ENCODE measurements around the gene PADI2.
A peak's percentile ranks its signal among the peaks of the same experiment; 100 is the strongest.

Gene PADI2

DNA sequence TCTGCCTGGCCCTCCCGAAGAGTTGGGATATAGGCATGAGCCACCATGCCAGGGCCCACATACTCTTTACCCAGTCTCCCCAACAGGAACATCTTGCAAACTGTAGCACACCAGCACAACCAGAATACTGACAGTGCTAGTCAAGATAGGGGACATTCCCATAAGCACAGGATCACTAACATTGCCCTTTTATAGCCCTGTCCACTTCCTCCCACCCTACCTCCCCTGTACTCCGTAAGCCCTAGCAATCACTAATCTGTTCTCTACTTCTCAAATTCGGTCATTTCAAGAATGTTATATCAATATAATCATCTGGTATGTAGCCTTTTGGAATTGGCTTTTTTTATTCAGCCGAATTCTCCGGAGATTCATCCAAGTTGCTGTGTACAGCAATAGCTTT, 71.3 kb downstream of the PADI2 start:
- DNase-seq (ENCODE audit: low read depth): no peak
- peak overlapping the region; percentile 29 for H3K9ac ChIP-seq (ENCODE audit: low read length)
- no peaks in the 10 kb centered on the region for H3K9me3 ChIP-seq (ENCODE audit: control insufficient read depth, low read length)
- no peak overlapping the region for H3K4me3 ChIP-seq (ENCODE audit: low read length)
- no peaks in the 10 kb centered on the region for H3K27me3 ChIP-seq (replicated peaks; ENCODE audit: control insufficient read depth, insufficient read depth, low read length)
- peaks cover 33% of the 10 kb centered on the region for H3K36me3 ChIP-seq (ENCODE audit: control insufficient read depth, insufficient read depth, low read length, severe bottlenecking)
- peaks cover 31% of the 10 kb centered on the region for H3K4me1 ChIP-seq (ENCODE audit: control insufficient read depth, insufficient read depth, low read length)

DNA sequence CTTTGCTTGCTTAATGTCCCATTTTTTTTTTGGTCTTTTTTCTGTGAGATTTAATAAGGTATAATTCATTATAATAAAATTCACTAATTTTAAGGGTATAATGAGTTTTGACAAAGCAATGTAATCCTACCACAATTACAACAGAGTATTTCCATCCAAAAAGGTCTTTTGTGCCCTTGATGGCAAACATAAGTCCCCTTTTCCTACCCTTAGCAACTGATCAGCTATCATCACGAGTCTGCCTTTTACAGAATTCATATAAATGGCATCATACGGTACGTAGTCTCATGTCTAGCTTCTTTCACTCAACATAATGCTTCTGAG, 73.0 kb downstream of the PADI2 start:
- DNase-seq (ENCODE audit: low read depth): no peak
- Histone ChIP-seq H3K4me3 (ENCODE audit: low read length) (no peak overlapping the region), H3K4me1 (ENCODE audit: control insufficient read depth, insufficient read depth, low read length) (peaks cover 22% of the 10 kb centered on the region), H3K9me3 (ENCODE audit: control insufficient read depth, low read length) (no peaks in the 10 kb centered on the region), H3K9ac (ENCODE audit: low read length) (peak overlapping the region; percentile 77), H3K27me3 (replicated peaks; ENCODE audit: control insufficient read depth, insufficient read depth, low read length) (no peaks in the 10 kb centered on the region), H3K36me3 (ENCODE audit: control insufficient read depth, insufficient read depth, low read length, severe bottlenecking) (peaks cover 42% of the 10 kb centered on the region)

DNA sequence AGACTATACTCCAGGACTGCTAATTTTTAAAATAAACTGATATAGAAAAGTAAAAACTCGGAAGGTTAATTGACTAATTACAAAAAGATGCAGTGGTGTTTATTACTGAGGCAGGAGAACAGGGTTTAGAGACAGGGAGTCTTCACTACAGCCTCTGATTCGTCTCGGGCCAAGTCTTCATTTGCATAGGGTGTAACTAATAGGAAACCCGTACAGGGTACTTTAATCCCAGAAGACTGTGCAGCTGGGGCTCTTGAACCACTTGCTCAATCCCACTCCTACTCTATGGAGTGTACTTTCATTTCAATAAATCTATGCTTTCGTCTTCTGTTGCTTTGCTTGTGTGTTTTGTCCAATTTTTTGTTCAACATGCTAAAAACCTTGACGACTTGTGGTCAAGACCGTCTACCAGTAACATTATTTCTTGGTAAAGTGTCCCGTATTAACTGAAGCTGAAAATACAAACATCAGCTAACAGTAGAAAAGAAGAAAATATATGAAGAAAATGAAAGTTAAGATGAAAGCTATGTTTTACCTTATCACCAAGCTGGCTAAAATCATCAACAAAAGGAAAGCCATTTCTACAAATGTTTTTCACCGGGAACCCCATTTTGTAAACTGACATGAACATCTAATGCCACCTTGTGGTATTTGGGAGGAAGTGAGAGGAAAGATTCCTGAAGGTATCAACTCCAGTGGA, 73.5 kb downstream of the PADI2 start:
- peak; percentile 87 for DNase-seq (ENCODE audit: low read depth)
- peaks cover 42% of the 10 kb centered on the region for H3K36me3 ChIP-seq (ENCODE audit: control insufficient read depth, insufficient read depth, low read length, severe bottlenecking)
- peak overlapping the region; percentile 78 for H3K4me3 ChIP-seq (ENCODE audit: low read length)
- peak overlapping the region; percentile 77 for H3K9ac ChIP-seq (ENCODE audit: low read length)
- H3K4me1 ChIP-seq (ENCODE audit: control insufficient read depth, insufficient read depth, low read length): peaks cover 22% of the 10 kb centered on the region
- no peaks in the 10 kb centered on the region for H3K9me3 ChIP-seq (ENCODE audit: control insufficient read depth, low read length)
- no peaks in the 10 kb centered on the region for H3K27me3 ChIP-seq (replicated peaks; ENCODE audit: control insufficient read depth, insufficient read depth, low read length)

DNA sequence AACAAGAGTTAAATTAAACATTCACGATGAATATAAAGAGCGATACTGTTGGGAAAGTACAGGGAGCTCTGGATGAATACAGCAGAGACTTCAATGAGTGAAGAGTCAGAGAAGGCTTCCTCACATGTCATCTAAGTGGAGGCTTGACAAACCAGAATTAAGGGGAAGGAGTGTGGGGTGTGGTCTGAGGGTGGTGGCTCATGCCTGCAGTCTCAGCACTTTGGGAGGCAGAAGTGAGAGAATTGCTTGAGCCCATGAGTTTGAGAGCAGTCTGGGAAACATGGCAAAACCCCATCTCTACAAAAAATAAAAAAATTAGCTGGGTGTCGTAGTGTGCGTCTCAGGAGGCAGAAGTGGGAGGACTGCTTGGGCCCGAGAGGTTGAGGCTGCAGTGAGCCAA, 74.1 kb downstream of the PADI2 start:
- peaks cover 22% of the 10 kb centered on the region for H3K4me1 ChIP-seq (ENCODE audit: control insufficient read depth, insufficient read depth, low read length)
- no peak for DNase-seq (ENCODE audit: low read depth)
- no peaks in the 10 kb centered on the region for H3K27me3 ChIP-seq (replicated peaks; ENCODE audit: control insufficient read depth, insufficient read depth, low read length)
- H3K36me3 ChIP-seq (ENCODE audit: control insufficient read depth, insufficient read depth, low read length, severe bottlenecking): peaks cover 46% of the 10 kb centered on the region
- H3K9me3 ChIP-seq (ENCODE audit: control insufficient read depth, low read length): no peaks in the 10 kb centered on the region
- no peak overlapping the region for H3K4me3 ChIP-seq (ENCODE audit: low read length)
- peak overlapping the region; percentile 77 for H3K9ac ChIP-seq (ENCODE audit: low read length)

DNA sequence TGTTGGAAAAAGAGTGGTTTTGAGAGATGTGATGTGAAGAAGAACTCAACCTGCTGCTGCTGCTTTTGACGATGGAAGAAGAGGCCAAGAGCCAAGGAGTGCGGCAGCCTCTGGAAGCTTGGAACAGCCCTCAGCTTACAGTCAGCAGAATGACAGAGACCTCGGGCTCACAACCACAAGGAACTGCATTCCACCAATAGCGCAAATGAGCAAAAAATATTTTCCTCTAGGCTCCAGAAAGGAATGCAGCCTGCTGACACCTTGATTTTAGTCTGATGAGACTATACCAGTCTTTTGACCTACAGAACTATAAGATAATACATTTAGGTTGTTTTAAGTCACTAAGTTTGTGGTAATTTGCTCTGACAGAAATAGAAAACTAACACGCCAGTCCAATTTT, 75.6 kb downstream of the PADI2 start:
- Histone ChIP-seq H3K9ac (ENCODE audit: low read length) (no peak overlapping the region), H3K4me1 (ENCODE audit: control insufficient read depth, insufficient read depth, low read length) (peaks cover 22% of the 10 kb centered on the region), H3K27me3 (replicated peaks; ENCODE audit: control insufficient read depth, insufficient read depth, low read length) (no peaks in the 10 kb centered on the region), H3K36me3 (ENCODE audit: control insufficient read depth, insufficient read depth, low read length, severe bottlenecking) (peaks cover 54% of the 10 kb centered on the region), H3K4me3 (ENCODE audit: low read length) (no peak overlapping the region), H3K9me3 (ENCODE audit: control insufficient read depth, low read length) (no peaks in the 10 kb centered on the region)
- no peak for DNase-seq (ENCODE audit: low read depth)

DNA sequence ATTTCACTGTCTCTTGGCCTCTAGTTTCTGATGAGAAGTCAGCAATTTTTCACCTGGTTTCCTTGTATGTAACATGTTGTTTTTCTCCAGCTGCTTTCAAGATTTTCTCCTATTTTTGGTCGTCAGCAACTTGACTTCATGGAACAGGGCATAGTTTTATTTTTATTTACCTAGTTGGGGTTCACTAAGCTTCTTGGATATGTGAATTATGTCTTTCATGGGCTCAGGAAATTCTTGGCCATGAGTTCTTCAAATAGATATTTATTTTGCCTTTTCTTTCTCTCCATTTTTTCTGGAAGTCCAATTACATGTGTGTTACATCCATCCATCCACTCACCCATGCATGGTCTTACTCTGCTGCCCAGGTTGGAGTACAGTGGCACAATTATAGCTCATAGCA, 79.1 kb downstream of the PADI2 start:
- H3K27me3 ChIP-seq (replicated peaks; ENCODE audit: control insufficient read depth, insufficient read depth, low read length): no peaks in the 10 kb centered on the region
- H3K9me3 ChIP-seq (ENCODE audit: control insufficient read depth, low read length): no peaks in the 10 kb centered on the region
- H3K36me3 ChIP-seq (ENCODE audit: control insufficient read depth, insufficient read depth, low read length, severe bottlenecking): peaks cover 60% of the 10 kb centered on the region
- no peak for DNase-seq (ENCODE audit: low read depth)
- H3K9ac ChIP-seq (ENCODE audit: low read length): no peak overlapping the region
- H3K4me1 ChIP-seq (ENCODE audit: control insufficient read depth, insufficient read depth, low read length): peaks cover 4% of the 10 kb centered on the region
- no peak overlapping the region for H3K4me3 ChIP-seq (ENCODE audit: low read length)

DNA sequence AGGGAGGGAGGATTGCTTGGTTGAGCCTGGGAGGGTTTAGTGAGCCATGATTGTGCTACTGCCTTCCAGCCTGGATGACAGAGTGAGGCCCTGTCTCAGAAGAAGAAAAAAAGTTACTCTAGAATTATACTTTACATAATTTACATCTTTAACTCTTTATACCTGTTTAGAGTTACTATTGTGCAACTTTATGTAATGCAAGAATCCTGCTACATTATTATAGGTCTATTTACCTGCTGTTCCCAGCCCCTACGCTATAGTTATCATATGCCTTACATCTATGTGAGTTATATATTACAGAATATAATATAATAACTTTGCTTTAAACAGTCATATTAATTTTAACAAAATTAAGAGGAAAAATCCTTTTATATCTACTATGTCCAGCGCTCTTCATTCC, 79.7 kb downstream of the PADI2 start:
- no peaks in the 10 kb centered on the region for H3K9me3 ChIP-seq (ENCODE audit: control insufficient read depth, low read length)
- no peak overlapping the region for H3K4me3 ChIP-seq (ENCODE audit: low read length)
- H3K9ac ChIP-seq (ENCODE audit: low read length): no peak overlapping the region
- no peaks in the 10 kb centered on the region for H3K27me3 ChIP-seq (replicated peaks; ENCODE audit: control insufficient read depth, insufficient read depth, low read length)
- H3K4me1 ChIP-seq (ENCODE audit: control insufficient read depth, insufficient read depth, low read length): no peaks in the 10 kb centered on the region
- DNase-seq (ENCODE audit: low read depth): no peak
- peaks cover 61% of the 10 kb centered on the region for H3K36me3 ChIP-seq (ENCODE audit: control insufficient read depth, insufficient read depth, low read length, severe bottlenecking)

DNA sequence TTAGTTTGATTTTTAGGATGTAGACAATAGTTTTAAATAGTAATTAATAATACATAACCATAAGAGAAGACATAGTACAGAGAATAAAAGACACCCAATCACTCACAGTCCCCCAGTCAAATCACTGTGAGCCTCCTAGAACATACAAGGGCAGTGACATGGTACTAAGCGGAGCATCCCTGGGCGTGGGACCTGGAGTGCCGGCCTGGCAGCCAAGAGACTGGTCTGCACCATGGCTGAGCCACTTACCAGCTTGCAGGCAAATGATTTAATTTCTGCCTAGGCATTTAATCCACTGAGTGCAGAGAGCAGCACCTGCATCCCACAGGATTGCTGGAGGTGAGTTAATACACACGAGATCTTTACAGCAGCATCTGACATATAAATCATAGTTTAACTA, 85.8 kb downstream of the PADI2 start:
- no peak overlapping the region for H3K9ac ChIP-seq (ENCODE audit: low read length)
- peaks cover 47% of the 10 kb centered on the region for H3K36me3 ChIP-seq (ENCODE audit: control insufficient read depth, insufficient read depth, low read length, severe bottlenecking)

DNA sequence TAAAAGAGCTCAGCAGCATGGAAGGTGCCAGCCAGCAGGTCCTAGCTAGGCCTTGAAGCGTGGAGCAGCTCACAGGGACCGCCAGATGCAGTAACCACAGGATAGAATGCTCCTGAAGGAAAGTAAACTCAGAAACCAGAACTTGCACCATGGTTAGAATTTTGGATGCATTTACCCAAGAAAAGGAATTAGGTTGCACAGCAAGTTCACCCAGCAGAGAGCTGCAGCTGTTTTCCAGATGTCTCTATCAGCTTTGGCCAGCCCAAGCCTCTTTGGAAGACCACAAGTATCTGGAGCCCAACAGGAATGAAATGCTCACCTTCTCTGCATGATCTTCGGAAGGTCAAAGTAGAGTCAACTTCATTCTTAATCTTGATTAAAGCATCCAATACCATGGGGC, 86.5 kb downstream of the PADI2 start:
- no peak overlapping the region for H3K9ac ChIP-seq (ENCODE audit: low read length)
- peaks cover 5% of the 10 kb centered on the region for H3K4me1 ChIP-seq (ENCODE audit: control insufficient read depth, insufficient read depth, low read length)
- no peaks in the 10 kb centered on the region for H3K27me3 ChIP-seq (replicated peaks; ENCODE audit: control insufficient read depth, insufficient read depth, low read length)
- DNase-seq (ENCODE audit: low read depth): no peak
- no peaks in the 10 kb centered on the region for H3K9me3 ChIP-seq (ENCODE audit: control insufficient read depth, low read length)
- H3K4me3 ChIP-seq (ENCODE audit: low read length): no peak overlapping the region
- peaks cover 48% of the 10 kb centered on the region for H3K36me3 ChIP-seq (ENCODE audit: control insufficient read depth, insufficient read depth, low read length, severe bottlenecking)

More for the DNA sequence above, 85.8 kb downstream of the PADI2 start:
- no peaks in the 10 kb centered on the region for H3K4me1 ChIP-seq (ENCODE audit: control insufficient read depth, insufficient read depth, low read length)
- no peaks in the 10 kb centered on the region for H3K9me3 ChIP-seq (ENCODE audit: control insufficient read depth, low read length)
- no peak for DNase-seq (ENCODE audit: low read depth)
- no peak overlapping the region for H3K4me3 ChIP-seq (ENCODE audit: low read length)
- no peaks in the 10 kb centered on the region for H3K27me3 ChIP-seq (replicated peaks; ENCODE audit: control insufficient read depth, insufficient read depth, low read length)

DNA sequence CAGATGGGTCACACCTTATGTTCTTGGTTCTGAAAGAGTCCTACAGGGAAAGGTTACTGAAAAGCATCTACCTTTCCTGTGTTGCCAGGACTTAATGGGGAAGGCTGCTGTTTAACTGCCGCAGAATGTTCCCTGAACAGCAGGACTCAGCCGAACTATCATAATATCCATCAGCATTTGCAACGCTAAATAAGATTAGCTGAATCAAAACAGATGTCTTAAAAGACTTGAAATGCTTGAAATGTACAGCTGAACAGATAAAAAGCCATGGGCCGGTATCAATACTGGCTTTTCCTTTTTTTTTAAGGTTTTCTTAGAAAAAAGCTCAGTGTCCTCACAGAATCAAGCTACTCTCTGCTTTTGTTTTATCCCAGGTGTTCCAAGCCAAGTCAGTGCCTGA, 87.8 kb downstream of the PADI2 start:
- Histone ChIP-seq H3K9me3 (ENCODE audit: control insufficient read depth, low read length) (no peaks in the 10 kb centered on the region), H3K4me3 (ENCODE audit: low read length) (no peak overlapping the region), H3K27me3 (replicated peaks; ENCODE audit: control insufficient read depth, insufficient read depth, low read length) (no peaks in the 10 kb centered on the region), H3K4me1 (ENCODE audit: control insufficient read depth, insufficient read depth, low read length) (peaks cover 13% of the 10 kb centered on the region), H3K36me3 (ENCODE audit: control insufficient read depth, insufficient read depth, low read length, severe bottlenecking) (peaks cover 61% of the 10 kb centered on the region), H3K9ac (ENCODE audit: low read length) (no peak overlapping the region)
- no peak for DNase-seq (ENCODE audit: low read depth)

DNA sequence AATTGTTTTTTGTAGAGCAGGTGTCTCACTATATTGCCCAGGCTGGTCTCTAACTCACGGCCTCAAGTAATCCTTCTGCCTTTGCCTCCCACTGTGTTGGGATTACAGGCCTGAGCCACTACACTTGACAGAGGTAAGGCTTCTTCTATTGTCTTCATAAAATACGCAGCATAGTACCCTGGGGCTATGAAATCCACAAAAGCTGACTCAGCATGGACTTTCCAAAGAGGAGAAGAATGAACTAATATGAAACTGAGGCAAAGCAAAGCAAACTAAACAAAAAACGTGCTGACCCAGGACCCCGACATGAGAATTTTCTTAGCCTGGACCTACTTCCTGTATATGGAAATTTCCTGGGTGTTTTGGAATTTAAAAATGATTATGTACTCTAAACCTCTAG, 89.0 kb downstream of the PADI2 start:
- Histone ChIP-seq H3K4me3 (ENCODE audit: low read length) (no peak overlapping the region), H3K27me3 (replicated peaks; ENCODE audit: control insufficient read depth, insufficient read depth, low read length) (no peaks in the 10 kb centered on the region), H3K4me1 (ENCODE audit: control insufficient read depth, insufficient read depth, low read length) (peaks cover 13% of the 10 kb centered on the region), H3K9ac (ENCODE audit: low read length) (no peak overlapping the region), H3K9me3 (ENCODE audit: control insufficient read depth, low read length) (no peaks in the 10 kb centered on the region), H3K36me3 (ENCODE audit: control insufficient read depth, insufficient read depth, low read length, severe bottlenecking) (peaks cover 73% of the 10 kb centered on the region)
- DNase-seq (ENCODE audit: low read depth): no peak

DNA sequence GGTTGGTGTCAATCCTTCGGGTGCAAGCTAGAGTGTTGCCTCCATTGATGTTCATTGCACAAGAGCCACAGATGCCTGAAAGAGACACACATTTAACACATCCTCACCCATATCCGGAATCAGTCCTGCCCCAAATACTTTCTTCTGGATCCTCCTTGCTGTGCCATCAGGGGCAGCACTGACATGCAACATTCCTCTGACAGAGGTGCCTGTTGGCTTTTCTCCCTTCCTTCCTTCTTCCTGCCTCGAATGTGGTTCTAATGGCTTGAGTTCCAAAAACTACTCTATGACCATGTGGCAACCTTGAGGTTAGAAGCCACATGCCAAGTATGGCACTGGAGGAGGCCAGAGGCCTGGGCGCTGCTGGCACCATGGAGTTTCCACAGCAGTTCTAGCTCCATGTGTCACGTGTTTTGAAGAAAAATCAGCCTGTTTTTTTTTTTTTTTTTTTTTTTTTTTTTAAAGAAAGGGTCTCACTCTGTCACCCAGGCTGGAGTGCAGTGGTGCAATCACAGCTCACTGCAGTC, 90.5 kb downstream of the PADI2 start:
- no peaks in the 10 kb centered on the region for H3K27me3 ChIP-seq (replicated peaks; ENCODE audit: control insufficient read depth, insufficient read depth, low read length)
- no peak overlapping the region for H3K9ac ChIP-seq (ENCODE audit: low read length)
- no peaks in the 10 kb centered on the region for H3K9me3 ChIP-seq (ENCODE audit: control insufficient read depth, low read length)
- no peak for DNase-seq (ENCODE audit: low read depth)
- no peak overlapping the region for H3K4me3 ChIP-seq (ENCODE audit: low read length)
- H3K4me1 ChIP-seq (ENCODE audit: control insufficient read depth, insufficient read depth, low read length): peaks cover 13% of the 10 kb centered on the region
- H3K36me3 ChIP-seq (ENCODE audit: control insufficient read depth, insufficient read depth, low read length, severe bottlenecking): peaks cover 80% of the 10 kb centered on the region
